Motor neuron (in vitro differentiated cells): ENCODE measurements around the gene HESX1. TPM values are rescaled to one million over a fixed set of nuclear protein-coding genes. Genes with fewer than 3 reads are reported as not detected.

Experiments used
- ATAC-seq, 8 experiments: fragments of 200-7000 bp; cut with Tn5 transposase; replicated peaks in 6 of 8; 2 replicates each; pipeline ENCODE4 v1.8.0; 2021; ENCODE audit warnings: mild to moderate bottlenecking in 8 of 8, moderate library complexity in 8 of 8
- H3K27ac ChIP-seq, 2 donors: fragments of 250-450 bp; sonication (Bioruptor Pico); 2 replicates each; pipeline ENCODE4 v1.9.0; 2021; ENCODE audit warnings: antibody characterized with exemption in 2 of 2, mild to moderate bottlenecking in 2 of 2, moderate library complexity in 1 of 2
- H3K4me1 ChIP-seq, 2 donors: fragments of 250-450 bp; sonication (Bioruptor Pico); replicated peaks in 1 of 2; 2 replicates each; pipeline ENCODE4 v1.6.1; 2021; ENCODE audit warnings: antibody characterized with exemption in 2 of 2, mild to moderate bottlenecking in 2 of 2, moderate library complexity in 1 of 2
- H3K4me3 ChIP-seq, 5 donors: fragments of 250-450 bp; sonication (Bioruptor Pico); 2 replicates each; pipeline ENCODE4 v1.9.0; 2021; ENCODE audit warnings: antibody characterized with exemption in 5 of 5, mild to moderate bottlenecking in 5 of 5, moderate library complexity in 4 of 5
- WGBS, 10 experiments: fragments of 450-650 bp; shearing (Covaris generic); methylation state at CpG; one replicate each; pipeline ENCODE4 v1.0.0; 2022; 5-methylcytosine and 5-hydroxymethylcytosine counted together
- in situ Hi-C, 9 experiments: fragments of 400-800 bp; cut with MboI; loops; one replicate each; pipeline ENCODE4 v1.15.0; 2021; ENCODE audit warnings: low sequenced_read_pairs in 9 of 9, low pct_unique_long_range_greater_than_20kb in 2 of 9; ENCODE audit not compliant: unreplicated experiment in 9 of 9
- total RNA-seq, 8 experiments: library from RNA; unstranded; fragments of 300-600 nt; gene quantifications; 2 replicates each; pipeline versions ENCODE4 v1.2.3 to v1.2.4, GENCODE V29; 2022

HESX1 gene
- total RNA-seq, 8 experiments from 2014 or later = 1.2 to 3.1 (median 2.3) TPM

DNA sequence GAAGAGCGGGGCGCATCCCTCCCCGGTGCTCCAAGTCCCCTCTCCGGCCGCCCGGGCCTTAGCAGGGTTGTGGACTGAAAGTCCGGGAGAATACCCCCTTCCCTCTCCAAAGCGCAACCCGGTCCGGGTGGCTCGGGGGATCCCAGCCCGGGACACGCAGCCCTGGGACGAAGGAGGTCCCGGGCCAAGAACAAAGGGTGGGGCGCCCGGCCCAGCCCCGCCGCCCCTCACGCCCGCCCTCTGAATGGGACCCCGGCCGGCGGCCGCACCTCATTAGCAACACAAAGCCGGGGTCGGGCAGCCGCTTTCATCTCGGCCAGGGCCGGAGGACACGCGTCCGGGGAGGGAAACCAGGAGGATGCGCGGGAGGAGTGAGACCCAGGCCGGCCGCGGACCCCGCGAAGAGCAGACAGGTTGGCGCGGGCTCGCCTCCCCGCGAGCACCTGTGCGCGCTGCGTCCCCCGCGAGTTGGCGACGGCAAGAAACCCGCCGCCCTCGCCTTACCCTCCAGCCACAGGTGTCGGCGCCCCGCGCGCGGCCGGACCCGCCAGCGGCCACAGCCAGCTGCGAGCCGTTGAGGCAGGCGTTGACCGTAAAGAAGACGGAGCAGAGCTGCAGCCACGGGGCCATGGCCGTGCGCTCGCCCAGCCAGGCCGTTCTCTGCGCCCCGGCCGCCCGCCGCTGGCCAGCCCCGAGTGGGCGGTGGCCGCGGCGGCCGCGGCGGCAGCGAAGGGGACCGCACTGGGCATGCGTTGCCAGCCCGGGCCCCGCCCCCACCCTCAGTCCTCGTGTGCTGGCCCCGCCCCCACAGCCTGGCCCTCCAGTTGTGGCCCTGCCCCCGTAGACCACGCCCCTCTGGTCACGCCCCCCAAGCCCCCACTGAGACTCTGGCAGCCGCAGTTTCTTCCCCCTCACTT, 34.9 kb downstream of the HESX1 start, which contains the start of gene IL17RD:
Gene IL17RD, minus strand, starts transcription at position 697 of the 917 bp plus-strand sequence. Its CDS starts 67 bp downstream, at position 630.
- peak; percentile 28 to 93 (median 89) for ATAC-seq
- in situ Hi-C loops = no loop called here
- Histone ChIP-seq H3K4me1 (peaks cover 10 to 13% of the 10 kb centered on the region in 2 donors), H3K27ac (peak within 1 kb of the TSS in 1 of 2 donors; percentile 54), H3K4me3 (peak within 1 kb of the TSS; percentile 74 to 100 (median 91))
- WGBS, 10 experiments = 0 to 20% (median 1%) methylated on average over 1 to 16 of the region's 98 CpGs; no CpG with 5 or more reads in 6 of the 10 experiments

DNA sequence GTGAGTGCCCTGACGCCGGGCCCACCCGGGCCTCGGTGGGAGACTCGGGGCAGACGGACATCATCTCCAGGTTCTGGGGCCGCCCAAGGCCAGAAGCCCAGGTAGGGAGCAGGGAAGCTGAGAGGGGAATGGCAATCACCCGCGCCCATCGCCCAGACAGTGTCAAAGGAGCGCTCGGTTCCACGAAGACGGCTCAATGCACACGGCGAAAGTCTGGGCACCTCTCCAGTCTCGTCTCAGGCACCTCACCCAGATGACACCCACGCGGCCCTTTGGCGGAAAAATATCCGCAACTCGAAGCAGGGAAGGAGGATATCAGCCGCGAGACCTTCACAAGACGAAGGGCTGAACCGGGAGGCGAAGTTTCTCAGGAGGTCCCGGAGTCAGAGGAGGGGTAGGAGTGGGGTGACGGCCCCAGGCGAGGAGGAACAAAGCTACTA, 35.5 kb downstream of the HESX1 start:
- ATAC-seq = peak; percentile 4 to 35 (median 16)
- Histone ChIP-seq H3K27ac (no peak overlapping the region), H3K4me1 (peaks cover 11 to 16% of the 10 kb centered on the region in 2 donors), H3K4me3 (peak overlapping the region; percentile 74 to 100 (median 91))
- in situ Hi-C loops = no loop called here
- WGBS, 10 experiments = 0 to 3% (median 0%) methylated on average over 2 to 21 of the region's 30 CpGs; no CpG with 5 or more reads in 6 of the 10 experiments

DNA sequence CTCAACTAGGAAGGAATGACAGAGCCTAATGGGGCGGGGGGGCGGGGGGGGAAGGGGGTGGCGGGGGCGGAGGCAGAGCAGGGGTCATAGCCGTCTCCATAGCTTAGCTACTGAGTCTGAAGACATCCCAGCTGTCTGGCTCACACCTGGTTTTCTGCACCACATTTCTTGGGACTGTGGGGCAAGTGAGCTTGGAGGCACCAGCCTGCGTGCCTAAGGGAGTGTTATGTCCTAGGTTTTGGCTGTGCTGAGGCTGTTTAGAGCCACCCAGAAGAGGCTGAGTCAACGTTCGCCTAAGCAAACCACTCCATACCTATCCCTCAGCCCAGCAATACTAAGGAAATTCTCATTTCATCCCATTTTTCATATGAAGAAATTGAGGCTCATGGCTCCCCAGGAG, 36.0 kb downstream of the HESX1 start:
- H3K4me3 ChIP-seq = peak overlapping the region; percentile 74 to 100 (median 91)
- peaks cover 16 to 21% of the 10 kb centered on the region in 2 donors for H3K4me1 ChIP-seq
- WGBS, 10 experiments = no CpG with 5 or more reads among the region's 8 CpGs
- no peak overlapping the region for H3K27ac ChIP-seq
- peak in 1 of 8 experiments; percentile 5 for ATAC-seq
- in situ Hi-C loops = no loop called here

DNA sequence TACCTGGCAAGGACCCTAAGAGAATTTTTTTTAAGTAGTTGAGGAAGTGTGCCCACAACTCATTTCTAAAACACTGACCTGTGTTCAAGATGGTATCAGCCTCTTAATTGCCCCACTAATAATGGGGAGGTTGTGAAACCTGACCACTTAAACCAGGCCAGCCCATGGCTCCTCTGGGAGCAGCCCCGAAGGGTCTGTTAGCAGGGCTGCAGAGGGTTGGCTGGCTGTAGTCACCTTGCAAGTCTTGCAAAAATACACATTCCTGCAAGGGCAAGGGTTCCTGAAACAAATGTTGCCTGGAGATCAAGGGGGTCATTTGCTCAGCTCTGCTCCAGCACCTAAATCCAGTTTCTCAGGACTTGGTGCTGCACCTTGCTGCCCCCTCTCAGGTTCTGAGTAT, 37.9 kb downstream of the HESX1 start:
- no peak overlapping the region for H3K4me3 ChIP-seq
- H3K4me1 ChIP-seq = peaks cover 26 to 32% of the 10 kb centered on the region in 2 donors
- H3K27ac ChIP-seq = no peak overlapping the region
- 50 to 100% (median 100%) methylated on average over 1 of the region's 1 CpG; no CpG with 5 or more reads in 5 of the 10 experiments for WGBS, 10 experiments
- in situ Hi-C loops = no loop called here
- ATAC-seq = no peak

DNA sequence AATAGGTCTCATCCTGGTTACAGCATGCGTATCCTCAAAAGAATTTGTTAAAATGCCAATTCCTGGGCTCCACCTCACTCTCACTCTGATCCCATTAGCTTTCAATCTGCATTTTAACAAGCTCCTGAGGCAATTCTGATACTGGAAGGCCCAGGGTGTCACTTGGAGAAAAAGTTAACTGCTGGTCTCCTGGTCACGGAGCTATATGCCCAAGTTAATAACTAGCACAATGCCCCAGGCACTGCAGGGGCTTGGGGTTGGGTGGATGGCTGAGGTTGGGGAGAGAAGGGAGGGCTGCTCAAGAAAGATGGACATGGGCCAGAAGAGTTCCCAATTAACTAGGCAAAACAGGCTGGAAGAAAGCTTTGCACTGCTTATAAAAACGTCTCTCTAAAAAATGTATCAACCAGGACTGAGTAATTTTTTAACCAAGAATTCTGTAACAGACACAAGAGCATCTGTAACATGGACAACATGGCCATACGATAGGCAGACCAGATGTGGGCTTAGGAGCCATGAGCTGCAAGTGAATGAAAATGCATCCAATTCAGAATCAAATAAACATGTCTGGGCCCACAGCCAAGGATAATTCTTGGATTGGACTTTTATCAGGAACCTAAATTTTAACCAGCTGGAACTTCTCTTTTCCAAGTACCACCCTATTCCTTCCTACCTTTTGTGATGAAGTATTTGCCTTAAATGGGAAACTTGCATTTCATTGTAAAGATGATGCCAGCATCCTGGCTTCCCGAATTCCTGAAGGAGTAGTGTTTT, 38.8 kb downstream of the HESX1 start:
- 0 to 100% (median 40%) methylated on average over 1 to 4 of the region's 5 CpGs; no CpG with 5 or more reads in 1 of the 10 experiments for WGBS, 10 experiments

DNA sequence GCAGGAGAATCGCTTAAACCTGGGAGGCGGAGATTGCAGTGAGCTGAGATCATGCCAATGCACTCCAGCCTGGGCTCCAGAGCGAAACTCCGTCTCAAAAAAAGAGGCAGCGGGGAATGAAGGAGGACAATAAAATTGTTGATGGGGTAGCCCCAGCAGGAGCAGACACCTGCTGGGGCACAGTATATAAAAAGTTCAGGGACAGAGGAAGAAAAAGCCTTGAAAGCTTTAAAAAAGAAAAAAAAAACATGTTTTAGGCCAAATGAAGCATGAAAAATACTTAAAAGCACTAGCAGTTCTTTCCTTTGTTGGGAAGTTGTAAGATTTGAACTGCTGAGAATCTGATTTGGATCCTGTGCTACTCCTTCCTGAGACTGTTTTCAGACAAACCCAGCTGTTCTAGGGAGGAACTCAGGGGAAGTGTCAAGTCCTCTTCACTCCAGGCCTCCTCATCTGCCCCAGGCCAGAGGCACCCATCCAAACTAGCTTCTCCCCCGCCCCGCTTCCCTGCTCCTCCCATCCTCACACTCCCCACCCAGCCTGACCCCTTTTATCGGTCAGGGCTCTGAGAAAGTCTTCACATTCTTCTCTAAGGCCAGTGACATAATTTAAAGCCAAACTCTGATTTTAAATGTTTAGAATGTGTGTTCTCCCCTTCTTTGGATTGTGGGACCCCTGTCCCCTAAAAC, 39.6 kb downstream of the HESX1 start:
- in situ Hi-C loops = no loop called here
- H3K4me1 ChIP-seq = peaks cover 26 to 32% of the 10 kb centered on the region in 2 donors
- no peak overlapping the region for H3K27ac ChIP-seq
- no peak overlapping the region for H3K4me3 ChIP-seq
- ATAC-seq = peak in 3 of 8 experiments; percentile 53 to 72 (median 60)
- 0 to 92% (median 80%) methylated on average over 1 to 4 of the region's 8 CpGs; no CpG with 5 or more reads in 1 of the 10 experiments for WGBS, 10 experiments

More for the DNA sequence above, 38.8 kb downstream of the HESX1 start:
- in situ Hi-C loops = no loop called here
- Histone ChIP-seq H3K27ac (no peak overlapping the region), H3K4me3 (no peak overlapping the region), H3K4me1 (peaks cover 26 to 32% of the 10 kb centered on the region in 2 donors)
- peak in 3 of 8 experiments; percentile 36 to 61 (median 60) for ATAC-seq

DNA sequence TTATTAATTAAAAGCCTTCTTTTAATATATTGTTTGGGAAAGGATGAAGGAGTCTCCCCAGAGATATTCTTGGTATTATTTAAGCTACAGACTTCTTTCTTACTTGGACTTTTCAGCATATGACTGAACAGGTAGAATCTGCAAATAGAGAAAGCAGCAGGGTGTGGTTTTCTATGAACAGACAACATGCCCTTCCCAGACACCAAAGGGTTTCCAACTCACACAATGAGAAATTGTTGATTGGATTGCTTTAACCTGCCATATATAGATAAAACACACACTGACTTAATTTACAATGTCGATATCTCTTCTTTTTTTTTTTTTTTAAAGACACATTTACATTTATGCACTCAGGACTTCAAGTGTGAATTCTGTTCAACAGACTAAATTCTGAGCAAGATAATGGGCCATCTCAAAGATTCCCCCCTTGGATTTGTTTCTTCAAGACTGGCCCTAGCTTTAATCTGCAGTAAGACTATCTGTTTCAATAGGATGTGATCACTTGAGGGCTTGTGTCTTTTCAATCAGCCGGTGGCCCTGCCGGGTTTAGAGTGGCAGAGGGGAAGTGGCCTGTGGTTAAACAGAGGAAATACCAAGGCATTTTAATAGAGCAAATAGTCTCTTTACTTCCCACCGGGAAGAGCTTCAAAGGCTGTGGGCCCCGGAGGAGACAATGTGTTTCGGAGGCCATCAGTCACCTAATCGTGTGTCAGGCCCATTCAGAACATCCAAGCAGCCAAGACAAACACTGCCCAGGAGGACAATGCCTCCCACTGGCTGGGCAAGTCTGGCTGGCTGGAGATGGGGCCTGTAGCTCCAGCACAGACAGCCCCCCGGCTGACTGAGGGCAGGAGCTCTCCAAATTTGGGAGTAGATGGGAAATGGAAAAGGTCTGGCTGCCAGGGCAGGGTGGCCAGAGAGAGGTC, 40.7 kb downstream of the HESX1 start:
- no peak overlapping the region for H3K27ac ChIP-seq

DNA sequence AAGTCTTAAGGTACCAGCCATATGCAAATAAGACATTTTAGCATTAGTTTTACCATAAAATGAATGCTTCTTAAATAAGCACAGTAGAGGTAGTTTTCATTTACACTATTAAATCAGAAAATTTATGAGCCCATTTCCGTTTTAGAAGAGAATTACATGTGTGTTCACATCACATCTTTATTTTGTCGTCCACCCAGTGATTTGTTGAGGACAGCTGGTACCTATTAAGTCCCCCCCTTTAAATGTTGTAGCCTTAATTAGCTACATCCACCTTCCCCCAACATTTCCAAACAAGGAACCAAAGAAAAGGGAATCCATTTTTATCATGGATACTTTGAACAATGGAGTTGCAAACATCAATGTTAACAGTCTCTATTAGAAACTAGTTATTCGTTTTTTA, 41.5 kb downstream of the HESX1 start:
- peaks cover 17 to 29% of the 10 kb centered on the region in 2 donors for H3K4me1 ChIP-seq
- in situ Hi-C loops = loop anchor here in 1 of 9 experiments (5.0 kb wide), 1 partner anchor 36 kb away; no protein-coding TSS in a partner anchor
- ATAC-seq = no peak

More for the DNA sequence above, 40.7 kb downstream of the HESX1 start:
- peak in 4 of 8 experiments; percentile 21 to 59 (median 28) for ATAC-seq
- no peak overlapping the region for H3K4me3 ChIP-seq
- WGBS, 10 experiments = 3 to 51% (median 17%) methylated on average over 1 to 8 of the region's 8 CpGs; no CpG with 5 or more reads in 1 of the 10 experiments
- in situ Hi-C loops = loop anchor here in 1 of 9 experiments (5.0 kb wide), 1 partner anchor 37 kb away; no protein-coding TSS in a partner anchor
- peaks cover 25 to 31% of the 10 kb centered on the region in 2 donors for H3K4me1 ChIP-seq

DNA sequence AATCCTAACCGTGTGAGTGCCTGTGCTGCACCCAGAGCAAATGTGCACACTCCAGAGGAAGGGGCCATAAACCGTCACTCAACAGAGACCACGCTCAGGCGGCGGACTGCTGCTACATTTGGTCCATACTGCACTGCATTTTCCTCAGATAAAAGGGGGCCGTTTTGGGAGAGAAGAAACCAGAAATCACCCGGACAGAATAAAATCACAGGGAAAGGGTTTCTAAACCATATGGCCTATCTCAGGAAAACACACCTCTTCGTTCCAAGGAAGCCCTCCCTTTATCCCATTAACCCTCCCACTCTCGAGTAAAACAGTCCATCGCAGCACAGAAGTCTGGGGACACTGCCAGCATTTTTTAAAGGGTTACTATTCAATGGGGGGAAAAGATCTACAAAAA, 42.2 kb downstream of the HESX1 start:
- in situ Hi-C loops = loop anchor here in 1 of 9 experiments (5.0 kb wide), 1 partner anchor 35 kb away; no protein-coding TSS in a partner anchor
- Histone ChIP-seq H3K27ac (no peak overlapping the region), H3K4me1 (peaks cover 18 to 37% of the 10 kb centered on the region in 2 donors), H3K4me3 (no peak overlapping the region)
- WGBS, 10 experiments = 24 to 100% (median 74%) methylated on average over 2 to 10 of the region's 10 CpGs; no CpG with 5 or more reads in 2 of the 10 experiments
- ATAC-seq = peak in 3 of 8 experiments; percentile 14 to 41 (median 32)

More for the DNA sequence above, 41.5 kb downstream of the HESX1 start:
- WGBS, 10 experiments = 0 to 82% (median 47%) methylated on average over 1 to 3 of the region's 3 CpGs; no CpG with 5 or more reads in 2 of the 10 experiments
- H3K4me3 ChIP-seq = no peak overlapping the region
- no peak overlapping the region for H3K27ac ChIP-seq

DNA sequence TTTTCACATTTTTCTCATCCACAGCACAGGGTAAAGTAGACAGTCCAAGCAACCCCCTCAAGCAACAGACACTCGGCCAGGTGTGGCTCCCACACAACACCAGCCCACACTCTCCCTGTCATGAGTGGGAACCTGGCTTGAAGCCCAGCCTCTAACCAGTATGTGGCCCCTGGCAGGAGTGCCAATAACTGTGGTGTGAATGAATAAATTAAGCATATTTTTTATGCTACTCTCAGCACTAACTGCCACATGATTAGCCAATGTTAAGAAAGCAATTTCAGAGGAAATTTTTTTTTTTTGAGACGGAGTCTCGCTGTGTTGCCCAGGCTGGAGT, 44.5 kb downstream of the HESX1 start:
- Histone ChIP-seq H3K27ac (no peak overlapping the region), H3K4me3 (no peak overlapping the region), H3K4me1 (peaks cover 31 to 54% of the 10 kb centered on the region in 2 donors)
- in situ Hi-C loops = loop anchor here in 1 of 9 experiments (5.0 kb wide), 1 partner anchor 33 kb away; no protein-coding TSS in a partner anchor
- ATAC-seq = peak in 3 of 8 experiments; percentile 25 to 54 (median 48)
- 60 to 100% (median 88%) methylated on average over 1 to 2 of the region's 3 CpGs; no CpG with 5 or more reads in 7 of the 10 experiments for WGBS, 10 experiments
